Testis (tissue), 3 donors: ENCODE measurements around the gene FBXL7. TPM values are rescaled to one million over a fixed set of nuclear protein-coding genes. Genes with fewer than 3 reads are reported as not detected.

Source experiments
- DNase-seq: peaks from one replicate; pipeline ENCODE4 v3.0.0-alpha.2; 2019
- H3K27ac ChIP-seq, 2 donors: fragments of 200-600 bp; sonication (generic); one replicate each; pipeline ENCODE4 v1.5.1; 2019
- H3K27me3 ChIP-seq: fragments of 200-600 bp; sonication (generic); one replicate; pipeline ENCODE4 v1.5.1; 2019
- H3K36me3 ChIP-seq: fragments of 200-600 bp; sonication (generic); one replicate; pipeline ENCODE4 v1.5.1; 2017; ENCODE audit warnings: low read depth; ENCODE audit errors: missing control alignments
- H3K4me1 ChIP-seq: fragments of 200-600 bp; sonication (generic); one replicate; pipeline ENCODE4 v1.5.1; 2019
- H3K4me3 ChIP-seq, 2 donors: fragments of 200-600 bp; sonication (generic); one replicate each; pipeline ENCODE4 v1.5.1; 2017 to 2019
- H3K9me3 ChIP-seq: fragments of 200-600 bp; sonication (generic); one replicate; pipeline ENCODE4 v1.5.1; 2017
- POLR2A ChIP-seq: fragments of 450-650 bp; IDR thresholded peaks from one replicate; pipeline ENCODE4 v1.6.1; 2017; ENCODE audit warnings: antibody characterized with exemption, mild to moderate bottlenecking, moderate library complexity
- WGBS, 2 donors: methylation state at CpG; one replicate each; pipeline ENCODE4 v1.1.5; 2018; 5-methylcytosine and 5-hydroxymethylcytosine counted together
- intact Hi-C: fragments of 100-400 bp; cut with DNase I; formaldehyde crosslinking; loops from one replicate; pipeline ENCODE4 v1.15.1; 2023; ENCODE audit warnings: low total_unique reads
- polyA plus RNA-seq: library from polyadenylated mRNA; stranded (reverse); fragments of 350-450 nt; fragmentation: Illumina TruSeq; extraction: RNeasy Lipid Tissue Mini Kit (QIAGEN cat#74804); gene quantifications from one replicate; pipeline ENCODE4 v1.2.3, GENCODE V29; 2014; ENCODE audit warnings: low read depth, low replicate concordance; ENCODE audit not compliant: insufficient read depth
- total RNA-seq, 2 donors: library from RNA; depleted of rRNA; stranded (reverse); fragments of >200 nt; gene quantifications; one replicate each; pipeline ENCODE4 v1.2.3, GENCODE V29; 2016
- TF ChIP-seq, protein P1 (sequence below), 3 experiments: fragments of 450-650 bp in 2 of 3; fragments of 200-600 bp in 1 of 3; sonication (generic) in 1 of 3; IDR thresholded peaks; one replicate each; pipeline ENCODE4 v1.5.1; 2016 to 2019; ENCODE audit warnings: antibody characterized with exemption in 3 of 3, mild to moderate bottlenecking in 2 of 3, moderate library complexity in 1 of 3

Gene FBXL7
- total and polyA plus RNA-seq, 3 donors from 2014 or later: 9.8 to 17.3 (median 15.2) TPM

DNA sequence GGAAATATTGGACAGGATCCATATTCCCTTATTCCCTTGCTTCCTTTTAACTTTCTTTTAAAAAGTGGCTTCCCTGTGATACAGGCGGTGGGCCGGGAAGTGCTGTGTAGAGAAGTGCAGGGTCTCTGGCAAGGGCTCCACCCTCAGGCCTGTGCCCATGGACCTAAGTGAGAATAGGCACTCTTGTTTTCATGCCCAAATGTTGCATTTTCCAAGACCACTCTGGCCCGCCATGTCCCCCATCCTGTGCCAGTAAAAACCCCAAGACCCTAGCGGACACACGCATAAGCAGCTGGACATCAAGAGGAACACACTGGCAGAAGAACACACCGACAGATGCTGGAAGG lies 193.4 kb downstream of the FBXL7 start:
- no peaks in the 10 kb centered on the region for H3K36me3 ChIP-seq
- no peaks in the 10 kb centered on the region for H3K27me3 ChIP-seq
- H3K4me3 ChIP-seq: no peak overlapping the region
- no peaks in the 10 kb centered on the region for H3K9me3 ChIP-seq
- TF ChIP-seq, protein P1, sequence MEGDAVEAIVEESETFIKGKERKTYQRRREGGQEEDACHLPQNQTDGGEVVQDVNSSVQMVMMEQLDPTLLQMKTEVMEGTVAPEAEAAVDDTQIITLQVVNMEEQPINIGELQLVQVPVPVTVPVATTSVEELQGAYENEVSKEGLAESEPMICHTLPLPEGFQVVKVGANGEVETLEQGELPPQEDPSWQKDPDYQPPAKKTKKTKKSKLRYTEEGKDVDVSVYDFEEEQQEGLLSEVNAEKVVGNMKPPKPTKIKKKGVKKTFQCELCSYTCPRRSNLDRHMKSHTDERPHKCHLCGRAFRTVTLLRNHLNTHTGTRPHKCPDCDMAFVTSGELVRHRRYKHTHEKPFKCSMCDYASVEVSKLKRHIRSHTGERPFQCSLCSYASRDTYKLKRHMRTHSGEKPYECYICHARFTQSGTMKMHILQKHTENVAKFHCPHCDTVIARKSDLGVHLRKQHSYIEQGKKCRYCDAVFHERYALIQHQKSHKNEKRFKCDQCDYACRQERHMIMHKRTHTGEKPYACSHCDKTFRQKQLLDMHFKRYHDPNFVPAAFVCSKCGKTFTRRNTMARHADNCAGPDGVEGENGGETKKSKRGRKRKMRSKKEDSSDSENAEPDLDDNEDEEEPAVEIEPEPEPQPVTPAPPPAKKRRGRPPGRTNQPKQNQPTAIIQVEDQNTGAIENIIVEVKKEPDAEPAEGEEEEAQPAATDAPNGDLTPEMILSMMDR (IDR thresholded peaks at IDR 0.05): no peak
- TF ChIP-seq POLR2A: no peak
- no peak for DNase-seq
- intact Hi-C loops: no loop called here
- H3K4me1 ChIP-seq: peaks cover 25% of the 10 kb centered on the region
- 79 to 89% methylated on average over 6 of the region's 6 CpGs for WGBS, 2 donors
- no peak overlapping the region for H3K27ac ChIP-seq

DNA sequence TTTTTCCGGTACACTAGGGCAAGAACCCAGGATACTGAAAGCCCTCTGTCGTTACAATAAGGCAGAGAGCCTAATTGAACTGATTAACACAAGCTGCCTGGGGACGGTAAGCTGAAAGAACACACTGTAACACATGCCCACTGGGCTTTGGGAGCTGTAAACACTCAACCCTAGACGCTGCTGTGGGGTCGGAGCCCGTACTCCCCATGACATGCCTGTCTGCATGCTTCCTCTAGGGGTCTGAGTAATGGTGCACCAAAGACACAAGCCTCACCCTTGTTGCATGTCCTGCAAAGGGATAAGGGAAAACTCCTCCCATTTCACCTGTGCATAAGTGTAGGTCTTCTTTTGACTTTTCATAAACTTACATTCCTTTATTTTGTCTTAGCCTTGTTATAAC lies 194.0 kb downstream of the FBXL7 start:
- H3K9me3 ChIP-seq: no peaks in the 10 kb centered on the region
- 50 to 60% methylated on average over 6 of the region's 6 CpGs for WGBS, 2 donors
- H3K27ac ChIP-seq: peak overlapping the region; percentile 63 to 84
- H3K36me3 ChIP-seq: no peaks in the 10 kb centered on the region
- H3K4me3 ChIP-seq: no peak overlapping the region
- H3K4me1 ChIP-seq: peaks cover 25% of the 10 kb centered on the region
- TF ChIP-seq POLR2A: no peak
- TF ChIP-seq, protein P1 (IDR thresholded peaks at IDR 0.05): no peak
- H3K27me3 ChIP-seq: no peaks in the 10 kb centered on the region
- peak; percentile 18 for DNase-seq
- intact Hi-C loops: no loop called here

DNA sequence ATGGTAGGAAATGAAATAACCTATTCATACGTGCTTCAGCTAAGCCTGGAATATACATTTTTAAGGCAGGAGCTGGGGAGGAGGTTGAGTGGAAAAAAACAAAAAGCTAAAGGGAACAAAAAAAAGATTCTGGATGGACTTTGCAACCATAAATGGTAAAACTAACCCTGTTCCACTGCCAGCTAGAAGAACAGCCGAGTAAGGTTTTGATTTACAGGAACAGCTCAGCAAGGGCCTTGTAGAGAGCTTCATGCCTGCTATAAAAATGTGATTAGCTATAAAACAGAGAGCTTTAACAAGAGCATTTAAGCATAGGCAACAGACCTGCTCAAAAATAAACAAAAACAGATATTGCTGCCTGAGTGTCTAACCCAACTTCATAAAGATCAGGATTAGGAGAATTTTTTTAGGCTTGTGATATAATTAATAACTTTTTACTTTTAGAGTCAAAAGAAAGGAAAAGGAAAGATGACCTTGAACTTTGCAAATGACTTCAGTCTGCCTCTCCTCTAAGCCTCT lies 194.8 kb downstream of the FBXL7 start:
- peak overlapping the region; percentile 63 to 84 for H3K27ac ChIP-seq
- DNase-seq: peak; percentile 28
- no peaks in the 10 kb centered on the region for H3K36me3 ChIP-seq
- intact Hi-C loops: no loop called here
- WGBS, 2 donors: 34 to 56% methylated on average over 2 of the region's 2 CpGs
- H3K4me3 ChIP-seq: no peak overlapping the region
- no peaks in the 10 kb centered on the region for H3K9me3 ChIP-seq
- no peaks in the 10 kb centered on the region for H3K27me3 ChIP-seq
- TF ChIP-seq, protein P1 (IDR thresholded peaks at IDR 0.05): no peak
- H3K4me1 ChIP-seq: peaks cover 25% of the 10 kb centered on the region

DNA sequence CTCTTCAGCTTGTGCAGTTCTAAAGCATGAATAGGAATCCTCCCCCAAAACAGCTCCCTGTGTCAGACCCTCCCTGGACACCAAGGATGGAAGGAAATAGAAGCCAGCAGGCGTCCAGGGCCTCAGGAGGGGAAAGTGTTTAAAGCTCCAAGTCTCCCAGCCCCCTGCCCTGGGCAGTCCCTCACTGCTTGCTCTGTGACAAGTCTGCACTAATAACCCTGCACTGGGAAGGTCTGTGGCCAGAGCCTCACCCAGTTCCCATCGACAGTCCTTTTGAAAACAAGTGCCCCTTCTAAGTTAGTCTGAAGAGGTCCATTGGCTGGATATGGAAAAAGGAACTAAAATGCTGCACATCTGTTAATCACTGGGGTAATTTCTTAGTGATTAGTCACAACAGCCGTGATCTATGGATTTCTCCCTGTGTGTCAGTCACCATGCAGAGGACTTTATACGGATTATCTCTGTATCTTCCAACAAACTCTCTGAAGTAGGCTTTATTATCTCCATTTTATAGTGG lies 195.3 kb downstream of the FBXL7 start:
- WGBS, 2 donors: 34 to 40% methylated on average over 4 of the region's 4 CpGs
- peaks cover 25% of the 10 kb centered on the region for H3K4me1 ChIP-seq
- H3K4me3 ChIP-seq: no peak overlapping the region
- H3K27me3 ChIP-seq: no peaks in the 10 kb centered on the region
- no peaks in the 10 kb centered on the region for H3K9me3 ChIP-seq
- TF ChIP-seq, protein P1 (IDR thresholded peaks at IDR 0.05): no peak
- TF ChIP-seq POLR2A: no peak
- DNase-seq: no peak
- H3K36me3 ChIP-seq: no peaks in the 10 kb centered on the region
- intact Hi-C loops: no loop called here
- peak overlapping the region; percentile 63 to 84 for H3K27ac ChIP-seq

DNA sequence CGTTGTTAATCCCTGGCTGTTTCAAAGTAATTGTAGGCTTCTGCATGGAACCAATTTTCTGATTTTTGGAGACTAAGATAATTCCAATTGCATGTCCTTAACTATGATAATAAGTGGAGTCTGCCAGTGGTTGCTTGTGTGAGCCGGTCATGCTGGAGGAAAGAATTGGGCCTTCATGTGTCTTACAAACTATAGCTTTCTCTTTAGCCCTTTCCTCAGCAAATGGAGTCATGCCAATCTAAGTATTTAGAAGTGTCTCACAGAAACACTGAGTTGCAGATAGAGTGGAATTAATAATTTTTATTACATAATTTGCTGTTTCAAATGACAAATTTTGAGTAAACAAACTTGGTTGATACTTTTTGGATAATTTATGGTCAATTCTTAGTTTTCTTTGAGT lies 200.4 kb downstream of the FBXL7 start:
- 82 to 93% methylated on average over 2 of the region's 2 CpGs for WGBS, 2 donors
- no peak for DNase-seq
- intact Hi-C loops: no loop called here

More for the DNA sequence above, 200.4 kb downstream of the FBXL7 start:
- Histone ChIP-seq H3K9me3 (no peaks in the 10 kb centered on the region), H3K4me1 (peaks cover 6% of the 10 kb centered on the region), H3K4me3 (no peak overlapping the region), H3K36me3 (no peaks in the 10 kb centered on the region), H3K27me3 (no peaks in the 10 kb centered on the region), H3K27ac (no peak overlapping the region)
- TF ChIP-seq, protein P1 (IDR thresholded peaks at IDR 0.05): no peak
- TF ChIP-seq POLR2A: no peak
